SK-N-MC (cell line): ENCODE data around the gene LAMP5.

Experiments used
- DNase-seq: peaks from one replicate; pipeline ENCODE4 v3.0.0-alpha.2; 2011; ENCODE audit warnings: low read depth, low spot score
- H3K27ac ChIP-seq: fragments of 200-600 bp; sonication (generic); 2 replicates; pipeline ENCODE4 v1.5.1; 2016; ENCODE audit warnings: mixed run types
- H3K36me3 ChIP-seq: fragments of 200-600 bp; sonication (generic); 2 replicates; pipeline ENCODE4 v1.6.1; 2017; ENCODE audit warnings: antibody characterized with exemption, low read length, mixed read lengths; ENCODE audit not compliant: insufficient read depth
- H3K4me3 ChIP-seq: fragments of 200-600 bp; sonication (generic); 2 replicates; pipeline ENCODE4 v1.5.1; 2016
- H3K9ac ChIP-seq: fragments of 200-600 bp; sonication (generic); 2 replicates; pipeline ENCODE4 v1.8.0; 2017; ENCODE audit warnings: mixed run types, mixed read lengths; ENCODE audit not compliant: insufficient read length
- H3K9me3 ChIP-seq: fragments of 200-600 bp; sonication (generic); 2 replicates; pipeline ENCODE4 v1.6.1; 2017; ENCODE audit warnings: low read depth, mild to moderate bottlenecking, antibody characterized with exemption, low read length, moderate library complexity, mixed read lengths
- EZH2 ChIP-seq: fragments of 200-600 bp; sonication (generic); IDR thresholded peaks from one replicate; pipeline ENCODE4 v1.6.1; 2017; ENCODE audit warnings: antibody characterized with exemption
- FOXP2 ChIP-seq: optimal IDR thresholded peaks from 2 replicates; pipeline ENCODE3; 2011; ENCODE audit warnings: mild to moderate bottlenecking, moderate library complexity; ENCODE audit not compliant: insufficient read depth; ENCODE audit errors: extremely low read length, control extremely low read depth
- POLR2AphosphoS5 ChIP-seq: IDR thresholded peaks from 2 replicates; pipeline ENCODE4 v1.6.1; 2012; ENCODE audit warnings: mild to moderate bottlenecking, low read depth, low read length, borderline replicate concordance

LAMP5 gene

DNA sequence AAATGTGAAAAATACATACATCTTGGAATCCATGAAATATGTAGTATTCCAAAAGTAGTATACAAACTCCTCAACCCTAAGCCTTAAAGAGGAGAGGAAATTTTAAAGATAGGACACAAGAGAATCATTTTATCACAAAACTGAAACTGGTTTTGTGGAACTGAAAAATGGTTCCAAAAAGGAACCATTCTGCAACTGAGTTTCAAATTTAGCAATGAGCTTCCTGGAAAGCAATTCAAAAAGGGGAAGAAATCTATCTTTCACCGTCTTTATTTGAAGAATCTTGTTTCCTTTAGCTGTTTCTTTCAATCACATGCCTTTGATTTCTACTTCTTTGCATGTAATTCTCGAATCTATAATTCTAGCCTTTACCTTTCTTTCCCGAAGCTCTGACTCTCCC, 32.2 kb upstream of the LAMP5 start:
- no peak overlapping the region for H3K9ac ChIP-seq
- no peak for TF ChIP-seq EZH2
- TF ChIP-seq FOXP2 = no peak
- no peak for TF ChIP-seq POLR2AphosphoS5

DNA sequence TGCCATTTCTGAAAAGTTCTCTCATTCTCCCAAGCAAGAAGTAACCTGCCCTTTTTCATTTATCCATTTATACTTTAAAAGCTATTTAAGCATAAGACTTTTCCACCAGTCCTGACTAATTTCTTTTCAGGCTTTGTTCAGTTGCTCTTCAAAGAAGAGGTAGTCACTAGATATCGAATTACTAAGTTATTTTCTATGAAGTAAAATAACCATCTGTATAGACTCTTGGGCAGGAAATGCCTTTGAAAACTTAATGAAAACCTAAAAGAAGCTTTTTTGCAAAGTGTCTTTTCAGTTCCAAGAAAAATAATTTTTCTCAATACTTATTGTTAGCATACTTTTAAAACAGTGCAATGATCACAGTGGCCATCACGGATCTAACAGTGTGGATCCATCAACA, 31.3 kb upstream of the LAMP5 start:
- no peak overlapping the region for H3K27ac ChIP-seq
- H3K9ac ChIP-seq = no peak overlapping the region
- no peaks in the 10 kb centered on the region for H3K36me3 ChIP-seq
- H3K4me3 ChIP-seq = no peak overlapping the region
- no peaks in the 10 kb centered on the region for H3K9me3 ChIP-seq
- TF ChIP-seq EZH2 (no peak), POLR2AphosphoS5 (no peak), FOXP2 (no peak)
- DNase-seq = no peak

More for the DNA sequence above, 32.2 kb upstream of the LAMP5 start:
- H3K9me3 ChIP-seq = no peaks in the 10 kb centered on the region
- H3K36me3 ChIP-seq = no peaks in the 10 kb centered on the region
- H3K27ac ChIP-seq = no peak overlapping the region
- no peak for DNase-seq
- H3K4me3 ChIP-seq = no peak overlapping the region

DNA sequence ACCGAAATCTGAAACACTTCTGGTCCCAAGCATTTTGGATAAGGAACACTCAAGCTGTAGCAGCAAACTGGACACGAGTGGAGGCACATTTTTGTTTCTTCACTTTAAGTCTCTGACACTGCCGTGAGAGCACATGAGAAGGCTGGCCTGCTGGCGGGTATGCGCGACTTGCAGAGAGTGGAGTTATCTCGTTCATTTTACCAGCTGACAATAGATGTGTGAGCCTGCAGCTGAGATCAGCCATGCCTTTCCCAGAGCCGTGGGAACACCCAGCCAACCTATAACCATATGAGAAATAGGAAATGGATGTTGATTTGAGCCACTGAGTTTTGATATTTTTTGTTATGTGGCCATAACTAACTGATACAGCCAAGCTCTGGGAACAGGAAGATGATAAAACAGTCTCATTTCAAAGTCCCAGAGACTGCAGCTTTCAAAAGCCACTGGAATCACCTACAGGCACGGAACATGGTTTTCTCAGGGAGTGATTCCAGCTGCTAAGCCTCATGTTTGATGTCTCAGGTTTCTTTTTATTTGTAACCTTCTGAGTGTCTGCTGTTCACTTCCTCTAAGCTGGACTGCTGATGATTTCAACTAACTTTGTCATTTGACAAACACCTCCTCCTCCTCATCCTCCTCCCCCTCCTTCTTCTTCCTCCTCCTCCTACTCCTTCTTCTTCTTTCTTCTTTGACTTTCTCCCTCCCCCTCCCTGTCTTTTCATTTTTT, 28.6 kb upstream of the LAMP5 start:
- no peaks in the 10 kb centered on the region for H3K9me3 ChIP-seq
- no peak overlapping the region for H3K4me3 ChIP-seq
- H3K36me3 ChIP-seq = no peaks in the 10 kb centered on the region
- TF ChIP-seq POLR2AphosphoS5 (no peak), FOXP2 (no peak), EZH2 (no peak)
- H3K27ac ChIP-seq = no peak overlapping the region
- DNase-seq = no peak
- H3K9ac ChIP-seq = no peak overlapping the region

DNA sequence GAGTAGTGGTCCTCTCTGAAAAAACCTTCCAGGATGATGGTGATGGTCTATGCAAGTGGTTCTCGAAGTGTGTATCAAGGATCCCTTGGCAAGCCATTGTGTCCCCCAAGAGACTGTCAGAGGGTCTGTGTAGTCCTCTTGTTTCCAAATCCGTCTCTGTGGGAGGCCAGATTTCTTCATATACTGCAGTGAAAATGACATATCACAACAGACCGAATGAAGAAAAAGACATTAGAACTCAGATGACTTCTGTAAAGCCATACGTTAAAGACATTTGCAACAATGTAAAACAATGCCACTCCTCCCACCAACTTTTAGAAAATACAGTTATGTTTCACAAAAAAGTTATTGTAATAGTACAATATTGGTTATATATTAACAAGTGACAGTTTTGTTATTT, 27.2 kb upstream of the LAMP5 start:
- Histone ChIP-seq H3K4me3 (no peak overlapping the region), H3K27ac (no peak overlapping the region), H3K36me3 (no peaks in the 10 kb centered on the region), H3K9ac (no peak overlapping the region), H3K9me3 (no peaks in the 10 kb centered on the region)
- no peak for TF ChIP-seq FOXP2
- TF ChIP-seq POLR2AphosphoS5 = no peak
- DNase-seq = no peak

DNA sequence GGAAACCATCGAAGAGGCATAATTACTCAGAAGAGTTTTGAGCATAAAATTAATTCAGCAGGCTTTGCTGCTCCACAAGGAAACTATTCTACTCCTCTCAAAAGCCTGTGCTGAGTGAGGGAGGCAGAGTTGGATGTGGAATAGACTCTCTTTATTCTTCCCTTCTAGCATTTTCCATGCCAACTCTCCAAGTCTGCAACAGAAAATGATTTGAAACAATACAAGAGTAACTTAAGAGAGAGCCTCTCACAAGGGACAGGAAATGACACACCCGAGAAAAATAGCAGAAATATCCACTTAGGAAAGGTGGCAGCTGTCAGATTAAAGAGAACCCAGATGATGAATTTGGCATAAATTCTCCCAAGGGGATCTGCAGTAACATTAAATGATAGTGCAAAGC, 26.3 kb upstream of the LAMP5 start:
- no peaks in the 10 kb centered on the region for H3K36me3 ChIP-seq
- H3K9ac ChIP-seq = no peak overlapping the region
- no peak for DNase-seq
- H3K27ac ChIP-seq = no peak overlapping the region
- TF ChIP-seq FOXP2 (no peak), POLR2AphosphoS5 (no peak), EZH2 (no peak)
- no peak overlapping the region for H3K4me3 ChIP-seq
- no peaks in the 10 kb centered on the region for H3K9me3 ChIP-seq

DNA sequence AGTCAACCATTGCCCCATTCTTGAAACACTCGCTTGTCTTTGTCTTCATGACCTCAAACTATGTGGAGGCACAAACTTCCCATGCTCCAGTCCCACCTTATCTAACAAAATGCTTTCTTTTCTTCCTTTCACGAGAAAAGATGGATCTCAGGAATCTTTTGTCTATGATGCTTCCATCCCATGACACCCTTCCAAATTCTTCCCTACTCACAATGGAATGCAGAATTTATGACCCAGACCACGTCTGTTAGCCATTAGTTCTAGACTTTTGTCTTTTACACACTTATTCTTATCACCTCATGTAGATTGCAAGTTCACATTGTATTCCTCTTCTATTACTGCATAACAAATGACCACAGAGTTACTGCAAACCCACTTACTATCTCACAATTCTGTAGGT, 24.2 kb upstream of the LAMP5 start:
- no peak for TF ChIP-seq EZH2
- no peak for TF ChIP-seq POLR2AphosphoS5
- TF ChIP-seq FOXP2 = no peak
- Histone ChIP-seq H3K27ac (no peak overlapping the region), H3K9me3 (no peaks in the 10 kb centered on the region)

DNA sequence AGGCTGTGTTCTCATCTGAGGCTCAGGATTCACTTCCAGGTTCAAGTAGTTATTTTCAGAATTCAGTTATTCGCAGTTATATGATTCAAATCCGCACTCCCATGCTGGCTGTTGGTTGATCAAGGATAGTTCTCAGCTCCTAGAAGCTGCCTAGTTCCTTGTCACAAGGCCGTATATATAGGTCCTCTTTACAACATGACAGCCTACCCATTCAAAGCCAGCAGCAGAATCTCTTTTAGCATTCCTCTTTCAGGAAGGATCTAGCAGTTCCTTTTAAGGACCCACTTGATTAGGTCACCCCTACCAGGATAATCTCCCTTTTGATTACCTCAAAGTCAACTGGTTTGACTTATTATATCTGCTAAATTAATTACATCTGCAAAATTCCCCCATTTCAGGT, 23.8 kb upstream of the LAMP5 start:
- Histone ChIP-seq H3K4me3 (no peak overlapping the region), H3K36me3 (no peaks in the 10 kb centered on the region), H3K9me3 (no peaks in the 10 kb centered on the region), H3K9ac (no peak overlapping the region), H3K27ac (no peak overlapping the region)
- TF ChIP-seq EZH2 (no peak), POLR2AphosphoS5 (no peak), FOXP2 (no peak)
- no peak for DNase-seq

More for the DNA sequence above, 24.2 kb upstream of the LAMP5 start:
- H3K36me3 ChIP-seq = no peaks in the 10 kb centered on the region
- no peak overlapping the region for H3K9ac ChIP-seq
- DNase-seq = no peak
- H3K4me3 ChIP-seq = no peak overlapping the region

DNA sequence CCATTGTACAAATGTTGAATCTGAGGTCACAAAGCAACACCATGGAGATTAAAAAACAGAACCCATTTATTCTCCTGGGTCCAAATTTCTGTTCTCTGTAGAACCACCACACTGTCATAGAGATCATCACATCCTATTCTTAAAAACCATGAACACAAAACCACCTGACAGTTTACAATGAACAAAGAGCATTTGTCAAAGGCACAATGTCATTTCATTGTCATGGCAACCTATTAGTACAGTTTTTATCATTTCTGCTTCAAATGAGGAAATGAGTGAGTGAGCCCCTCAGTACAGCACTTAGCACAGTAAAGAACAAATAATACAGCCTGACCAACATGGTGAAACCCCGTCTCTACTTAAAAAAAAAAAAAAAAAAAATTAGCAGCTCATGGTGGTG, 23.1 kb upstream of the LAMP5 start:
- H3K9ac ChIP-seq = no peak overlapping the region
- no peak overlapping the region for H3K4me3 ChIP-seq
- no peak for DNase-seq
- no peaks in the 10 kb centered on the region for H3K9me3 ChIP-seq
- H3K27ac ChIP-seq = no peak overlapping the region
- H3K36me3 ChIP-seq = no peaks in the 10 kb centered on the region
- TF ChIP-seq POLR2AphosphoS5 = no peak
- no peak for TF ChIP-seq EZH2
- TF ChIP-seq FOXP2 = no peak

DNA sequence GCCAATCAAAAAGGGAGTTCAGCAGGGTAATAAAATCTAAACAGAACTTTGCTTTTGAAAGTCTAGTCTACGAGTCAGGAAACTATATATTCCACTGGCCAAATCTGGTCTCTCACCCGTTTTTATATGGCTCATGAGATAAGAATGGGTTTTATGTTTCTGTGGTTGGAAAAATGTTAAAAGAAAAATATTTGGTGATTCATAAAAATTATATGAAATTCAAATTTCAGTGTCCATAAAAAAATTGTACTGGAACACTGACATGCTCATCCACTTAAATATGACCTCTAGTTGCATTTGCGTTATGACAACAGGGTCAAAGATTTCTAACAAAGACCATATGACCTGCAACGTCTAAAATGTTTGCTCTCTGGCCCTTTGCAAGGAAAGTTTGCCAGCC, 22.3 kb upstream of the LAMP5 start:
- no peak for DNase-seq
- TF ChIP-seq FOXP2 (no peak), EZH2 (no peak), POLR2AphosphoS5 (no peak)
- Histone ChIP-seq H3K4me3 (no peak overlapping the region), H3K9me3 (no peaks in the 10 kb centered on the region), H3K36me3 (no peaks in the 10 kb centered on the region), H3K27ac (no peak overlapping the region), H3K9ac (no peak overlapping the region)
